Subcutaneous adipose tissue (tissue), 4 donors: ENCODE data around the gene ATP2A2. TPM values are rescaled to one million over a fixed set of nuclear protein-coding genes. Genes with fewer than 3 reads are reported as not detected.

ENCODE experiments used
- CTCF ChIP-seq: fragments of 450-650 bp; IDR thresholded peaks from one replicate; pipeline ENCODE4 v1.5.1; 2016; ENCODE audit warnings: low read depth, mild to moderate bottlenecking, control low read depth, antibody characterized with exemption, moderate library complexity
- total RNA-seq, 4 donors: library from RNA; depleted of rRNA; stranded (reverse); fragments of >200 nt; gene quantifications; one replicate each; pipeline ENCODE4 v1.1.0, GENCODE V29; 2016

Gene ATP2A2
- total RNA-seq, 4 donors from 2014 or later, result 75.7 to 152 (median 91.4) TPM

GRCh38 chr12:110353211-110353965 lies 72.3 kb downstream of the ATP2A2 start:
- no peak for TF ChIP-seq CTCF

GRCh38 chr12:110354172-110354780 lies 73.2 kb downstream of the ATP2A2 start:
- TF ChIP-seq CTCF, result no peak

GRCh38 chr12:110355073-110355472 lies 74.0 kb downstream of the ATP2A2 start:
- TF ChIP-seq CTCF, result no peak

- TF ChIP-seq CTCF, result no peak
Observed at GRCh38 chr12:110361216-110361615, 80.2 kb downstream of the ATP2A2 start.

GRCh38 chr12:110365489-110366320 lies 84.7 kb downstream of the ATP2A2 start:
- no peak for TF ChIP-seq CTCF

GRCh38 chr12:110366321-110367142 lies 85.5 kb downstream of the ATP2A2 start:
- no peak for TF ChIP-seq CTCF
